LHCN-M2 (cell line): ENCODE measurements around the gene GNB1L. TPM values are rescaled to one million over a fixed set of nuclear protein-coding genes. Genes with fewer than 3 reads are reported as not detected.
"Not testable (repeated sequence)": the region's sequence is repeated elsewhere in the genome, so short reads cannot be mapped to it uniquely, and the experiment has no call there.

Source experiments
- DNase-seq: peaks from one replicate; pipeline ENCODE4 v3.0.0-alpha.2; 2012; ENCODE audit warnings: low read depth
- total RNA-seq: library from RNA; depleted of rRNA; stranded (reverse); fragments of >200 nt; gene quantifications from 2 replicates; pipeline ENCODE4 v1.2.3, GENCODE V29; 2014

Gene GNB1L
- total RNA-seq, 1 experiment from 2014 or later = 11.3 TPM

- DNase-seq = no peak
Observed at GRCh38 chr22:19798003-19798665, 56.5 kb downstream of the GNB1L start.

GRCh38 chr22:19797086-19798002 is 57.3 kb downstream of the GNB1L start:
- no peak for DNase-seq

- no peak for DNase-seq
Observed at GRCh38 chr22:19796160-19796559, 58.5 kb downstream of the GNB1L start.

- DNase-seq = no peak
Observed at GRCh38 chr22:19795617-19796008, 59.1 kb downstream of the GNB1L start.

GRCh38 chr22:19793661-19794310 is 60.9 kb downstream of the GNB1L start:
- DNase-seq = no peak

GRCh38 chr22:19793161-19793560 is 61.5 kb downstream of the GNB1L start:
- no peak for DNase-seq

- not testable (repeated sequence) for DNase-seq
Observed at GRCh38 chr22:19792383-19792896, 62.2 kb downstream of the GNB1L start.

- DNase-seq = no peak
Observed at GRCh38 chr22:19791894-19792293, 62.8 kb downstream of the GNB1L start.

GRCh38 chr22:19791243-19791642 is 63.4 kb downstream of the GNB1L start:
- DNase-seq = no peak

GRCh38 chr22:19789828-19790227 is 64.8 kb downstream of the GNB1L start:
- no peak for DNase-seq

- no peak for DNase-seq
Observed at GRCh38 chr22:19789406-19789805, 65.3 kb downstream of the GNB1L start.

- DNase-seq = no peak
Observed at GRCh38 chr22:19788661-19789225, 65.9 kb downstream of the GNB1L start.

- no peak for DNase-seq
Observed at GRCh38 chr22:19787849-19788141, 66.9 kb downstream of the GNB1L start.

GRCh38 chr22:19786959-19787848 is 67.5 kb downstream of the GNB1L start:
- no peak for DNase-seq

GRCh38 chr22:19786264-19786585 is 68.4 kb downstream of the GNB1L start:
- no peak for DNase-seq

- DNase-seq = no peak
Observed at GRCh38 chr22:19785461-19786263, 69.0 kb downstream of the GNB1L start.

- no peak for DNase-seq
Observed at GRCh38 chr22:19784384-19785175, 70.1 kb downstream of the GNB1L start.

GRCh38 chr22:19783586-19784383 is 70.9 kb downstream of the GNB1L start:
- no peak for DNase-seq

GRCh38 chr22:19782533-19782932 is 72.1 kb downstream of the GNB1L start:
- no peak for DNase-seq
